Measurements from ENCODE around the gene SLC12A3. TPM values are rescaled to one million over a fixed set of nuclear protein-coding genes. Genes with fewer than 3 reads are reported as not detected.

Gene SLC12A3
- total RNA-seq, 2 experiments from 2014 or later: not detected

DNA sequence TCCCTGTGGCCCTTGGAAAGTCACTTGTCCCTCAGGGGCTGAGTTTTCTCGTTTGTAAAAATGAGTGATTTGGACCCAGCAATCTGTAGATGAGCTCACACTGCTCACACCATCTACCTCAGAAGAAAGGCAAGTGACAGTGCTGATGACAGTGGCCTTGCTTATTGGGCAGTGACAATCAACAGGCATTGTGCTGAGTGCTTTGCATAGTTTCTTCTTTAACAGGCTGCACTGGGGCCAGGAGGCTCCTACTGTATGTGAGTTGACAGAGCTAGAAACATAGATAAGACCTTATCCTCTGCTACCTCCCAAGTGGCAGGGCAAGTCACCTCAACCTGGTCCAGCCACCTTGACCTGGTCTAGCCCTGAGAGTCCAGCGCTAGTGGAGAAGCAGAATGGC is 29.7 kb upstream of the SLC12A3 start:
- intact Hi-C loops (cut with micrococcal nuclease): no loop called here
- peaks cover 16% of the 10 kb centered on the region for H3K4me1 Mint-ChIP-seq (ENCODE audit: low read depth)
- H3K36me3 Mint-ChIP-seq: peaks cover 59% of the 10 kb centered on the region
- H3K27ac Mint-ChIP-seq: no peak overlapping the region
- no peaks in the 10 kb centered on the region for H3K27me3 Mint-ChIP-seq
- DNase-seq: no peak
- ChIA-PET CTCF (no interaction called here), POLR2A (no interaction called here)
- no peak overlapping the region for H3K4me3 Mint-ChIP-seq
- H3K9me3 Mint-ChIP-seq: no peaks in the 10 kb centered on the region

- DNase-seq: no peak
- H3K27me3 Mint-ChIP-seq: no peaks in the 10 kb centered on the region
- peaks cover 16% of the 10 kb centered on the region for H3K4me1 Mint-ChIP-seq (ENCODE audit: low read depth)
- H3K4me3 Mint-ChIP-seq: no peak overlapping the region
- H3K27ac Mint-ChIP-seq: no peak overlapping the region
- ChIA-PET CTCF (no interaction called here), POLR2A (no interaction called here)
- peaks cover 58% of the 10 kb centered on the region for H3K36me3 Mint-ChIP-seq
- H3K9me3 Mint-ChIP-seq: no peaks in the 10 kb centered on the region
- intact Hi-C loops (cut with micrococcal nuclease): no loop called here
These were observed 28.4 kb upstream of the SLC12A3 start for GRCh38 chr16:56836410-56837230.

DNA sequence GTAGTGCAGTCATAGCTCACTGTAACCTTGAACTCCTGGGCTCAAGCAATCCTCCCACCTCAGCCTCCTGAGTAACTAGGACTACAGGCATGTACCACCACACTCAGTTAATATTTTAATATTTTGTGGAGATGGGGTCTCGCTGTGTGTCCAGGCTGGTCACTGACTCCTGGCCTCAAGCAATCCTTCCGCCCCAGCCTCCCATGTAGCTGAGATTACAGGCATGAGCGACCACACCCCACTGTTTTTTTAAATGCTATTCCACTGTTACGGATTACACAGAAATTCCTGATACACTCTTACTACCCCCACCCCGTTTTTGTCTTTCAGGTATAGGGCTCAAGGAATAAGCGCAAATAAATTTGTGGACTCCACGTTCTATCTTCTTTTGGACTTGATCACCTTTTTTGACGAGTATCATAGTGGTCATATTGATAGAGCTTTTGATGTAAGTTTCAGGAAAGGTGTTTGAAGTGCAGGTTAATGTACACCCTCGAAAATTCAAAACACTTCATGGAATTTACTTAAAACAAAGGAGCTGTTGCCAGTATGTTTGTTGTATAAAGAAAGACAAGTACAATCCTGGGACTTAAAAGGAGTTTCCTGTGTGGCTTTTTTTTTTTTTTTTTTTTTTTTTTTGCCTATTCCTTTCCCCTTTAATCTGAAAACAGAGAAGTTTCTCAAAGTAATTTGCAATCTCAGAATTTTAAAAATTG is 26.2 kb upstream of the SLC12A3 start:
- POLR2A ChIA-PET: interaction anchor here (1.0 kb wide), 1 partner anchor 79 kb away, joined by 3 read pairs; no protein-coding TSS in a partner anchor
- no peaks in the 10 kb centered on the region for H3K27me3 Mint-ChIP-seq

DNA sequence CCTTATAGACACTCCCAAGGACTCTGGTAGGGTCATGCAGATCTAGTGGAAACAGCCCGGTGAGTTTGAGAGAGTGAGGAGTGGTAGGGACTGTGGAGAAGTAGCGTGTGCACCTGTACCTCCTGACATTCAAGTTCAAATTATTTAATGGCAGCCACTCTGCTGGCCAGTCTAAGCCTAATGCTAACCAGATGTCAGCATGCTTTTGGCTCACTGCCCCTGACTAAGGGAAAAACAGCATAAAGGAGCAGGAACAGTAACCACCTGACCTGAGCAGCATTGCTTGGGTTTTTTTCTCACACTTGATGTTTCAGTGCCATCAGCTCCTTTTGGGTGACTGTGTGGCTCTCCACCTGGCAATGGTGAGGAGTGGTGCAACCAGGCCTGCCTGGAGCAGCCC is 23.8 kb upstream of the SLC12A3 start:
- CTCF ChIA-PET: no interaction called here
- intact Hi-C loops (cut with micrococcal nuclease): no loop called here
- Mint-ChIP-seq H3K4me3 (no peak overlapping the region), H3K27ac (no peak overlapping the region), H3K36me3 (peaks cover 37% of the 10 kb centered on the region), H3K9me3 (no peaks in the 10 kb centered on the region), H3K4me1 (ENCODE audit: low read depth) (peaks cover 5% of the 10 kb centered on the region), H3K27me3 (no peaks in the 10 kb centered on the region)
- POLR2A ChIA-PET: no interaction called here
- no peak for DNase-seq

More for the DNA sequence above, 26.2 kb upstream of the SLC12A3 start:
- Mint-ChIP-seq H3K27ac (no peak overlapping the region), H3K36me3 (peaks cover 49% of the 10 kb centered on the region), H3K4me1 (ENCODE audit: low read depth) (peaks cover 5% of the 10 kb centered on the region), H3K9me3 (no peaks in the 10 kb centered on the region), H3K4me3 (no peak overlapping the region)
- intact Hi-C loops (cut with micrococcal nuclease): no loop called here
- DNase-seq: no peak
- CTCF ChIA-PET: interaction anchor here (0.5 to 1.3 kb wide), 3 partner anchors 9 to 246 kb away, joined by 3 read pairs; no protein-coding TSS in a partner anchor

GRCh38 chr16:56841659-56842058 is 23.3 kb upstream of the SLC12A3 start:
- Mint-ChIP-seq H3K4me3 (no peak overlapping the region), H3K4me1 (ENCODE audit: low read depth) (peaks cover 6% of the 10 kb centered on the region), H3K36me3 (peaks cover 37% of the 10 kb centered on the region), H3K27me3 (no peaks in the 10 kb centered on the region), H3K9me3 (no peaks in the 10 kb centered on the region), H3K27ac (no peak overlapping the region)
- CTCF ChIA-PET: interaction anchor here (1.3 kb wide), 1 partner anchor 13 kb away, joined by 3 read pairs; no protein-coding TSS in a partner anchor
- intact Hi-C loops (cut with micrococcal nuclease): no loop called here
- POLR2A ChIA-PET: no interaction called here
- DNase-seq: no peak

DNA sequence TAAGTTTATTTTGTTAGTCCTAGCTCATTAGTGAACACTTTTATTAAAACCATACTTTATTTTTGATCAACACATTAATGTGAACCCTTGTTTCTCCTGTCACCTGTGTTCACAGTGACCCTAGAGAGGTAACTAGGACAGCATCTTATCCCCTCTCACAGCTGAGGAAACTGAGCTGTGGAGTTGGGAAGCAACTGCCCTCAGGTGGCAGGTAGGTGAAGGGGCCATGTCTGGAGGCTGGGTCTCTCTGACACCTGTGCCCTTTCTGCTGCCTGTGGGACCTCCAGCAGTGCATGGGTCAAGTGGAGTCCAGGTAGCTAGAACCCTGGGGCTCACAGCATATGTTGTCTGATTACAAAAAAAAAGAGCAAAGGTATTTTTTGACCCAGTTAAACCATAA is 22.9 kb upstream of the SLC12A3 start:
- H3K9me3 Mint-ChIP-seq: no peaks in the 10 kb centered on the region
- H3K27ac Mint-ChIP-seq: no peak overlapping the region
- intact Hi-C loops (cut with micrococcal nuclease): no loop called here
- POLR2A ChIA-PET: no interaction called here
- peaks cover 35% of the 10 kb centered on the region for H3K36me3 Mint-ChIP-seq
- H3K27me3 Mint-ChIP-seq: no peaks in the 10 kb centered on the region
- CTCF ChIA-PET: interaction anchor here (0.7 to 1.3 kb wide), 2 partner anchors 13 to 109 kb away, joined by 3 read pairs; no protein-coding TSS in a partner anchor
- DNase-seq: no peak
- H3K4me3 Mint-ChIP-seq: no peak overlapping the region
- H3K4me1 Mint-ChIP-seq (ENCODE audit: low read depth): peaks cover 11% of the 10 kb centered on the region

- intact Hi-C loops (cut with micrococcal nuclease): no loop called here
- POLR2A ChIA-PET: no interaction called here
- Mint-ChIP-seq H3K27me3 (no peaks in the 10 kb centered on the region), H3K4me3 (no peak overlapping the region), H3K27ac (no peak overlapping the region), H3K36me3 (peaks cover 27% of the 10 kb centered on the region), H3K9me3 (peaks cover 6% of the 10 kb centered on the region), H3K4me1 (ENCODE audit: low read depth) (peaks cover 22% of the 10 kb centered on the region)
- no peak for DNase-seq
- CTCF ChIA-PET: no interaction called here
These were observed 21.0 kb upstream of the SLC12A3 start for GRCh38 chr16:56844056-56844455.

DNA sequence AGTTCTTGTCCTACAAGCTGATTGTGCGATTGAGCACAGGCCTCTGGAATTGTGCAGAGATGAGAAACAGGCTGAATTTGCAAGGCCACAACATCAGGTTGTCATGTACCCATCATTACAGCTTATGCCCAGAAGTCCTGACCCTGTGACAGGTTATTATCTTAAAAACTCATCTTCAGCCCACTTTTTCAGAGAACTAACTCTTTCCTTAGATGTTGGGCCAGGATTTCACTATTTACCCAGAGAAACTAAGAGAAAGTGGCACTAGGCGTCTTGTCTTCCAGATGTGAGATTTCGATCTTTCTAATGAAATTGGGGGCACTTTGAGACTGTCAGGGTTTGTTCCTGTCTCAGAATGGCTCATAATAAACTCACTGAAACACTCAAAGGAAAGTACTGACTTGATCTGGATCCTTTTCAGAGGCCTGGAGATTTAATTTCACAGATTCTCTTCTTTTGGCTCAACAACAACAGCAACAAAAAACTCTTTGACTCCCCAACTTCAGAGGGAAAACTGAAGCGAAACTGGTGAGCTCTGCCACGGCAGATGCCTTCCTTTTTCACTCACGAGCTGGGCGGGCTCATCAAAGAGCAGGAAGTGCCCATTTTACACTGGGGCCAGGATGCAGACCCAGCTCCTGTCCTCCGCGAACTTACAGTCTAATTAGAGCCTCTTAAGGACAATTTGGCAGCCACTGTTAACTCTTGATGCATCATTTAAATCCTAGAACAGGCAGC is 17.7 kb upstream of the SLC12A3 start:
- POLR2A ChIA-PET: no interaction called here
- peaks cover 6% of the 10 kb centered on the region for H3K9me3 Mint-ChIP-seq
- CTCF ChIA-PET: interaction anchor here (0.8 to 1.4 kb wide), 3 partner anchors 12 to 204 kb away, joined by 3 read pairs; no protein-coding TSS in a partner anchor
- H3K4me3 Mint-ChIP-seq: no peak overlapping the region
- H3K27me3 Mint-ChIP-seq: no peaks in the 10 kb centered on the region
- peaks cover 22% of the 10 kb centered on the region for H3K4me1 Mint-ChIP-seq (ENCODE audit: low read depth)
- peak; percentile 63 for DNase-seq
- peak overlapping the region; percentile 80 for H3K27ac Mint-ChIP-seq
- H3K36me3 Mint-ChIP-seq: peaks cover 10% of the 10 kb centered on the region
- intact Hi-C loops (cut with micrococcal nuclease): no loop called here

GRCh38 chr16:56848029-56848936 is 16.7 kb upstream of the SLC12A3 start:
- peaks cover 22% of the 10 kb centered on the region for H3K4me1 Mint-ChIP-seq (ENCODE audit: low read depth)
- no peak overlapping the region for H3K4me3 Mint-ChIP-seq
- DNase-seq: peak; percentile 40
- H3K27ac Mint-ChIP-seq: peak overlapping the region; percentile 80
- H3K36me3 Mint-ChIP-seq: peaks cover 5% of the 10 kb centered on the region
- POLR2A ChIA-PET: no interaction called here
- no peaks in the 10 kb centered on the region for H3K27me3 Mint-ChIP-seq
- intact Hi-C loops (cut with micrococcal nuclease): no loop called here
- peaks cover 6% of the 10 kb centered on the region for H3K9me3 Mint-ChIP-seq
- CTCF ChIA-PET: interaction anchor here (0.6 to 1.4 kb wide), 4 partner anchors 11 to 205 kb away, joined by 3 read pairs; no protein-coding TSS in a partner anchor

- peaks cover 6% of the 10 kb centered on the region for H3K9me3 Mint-ChIP-seq
- peaks cover 22% of the 10 kb centered on the region for H3K4me1 Mint-ChIP-seq (ENCODE audit: low read depth)
- POLR2A ChIA-PET: no interaction called here
- CTCF ChIA-PET: interaction anchor here (0.6 kb wide), 1 partner anchor 9 kb away, joined by 4 read pairs; no protein-coding TSS in a partner anchor
- no peak overlapping the region for H3K27ac Mint-ChIP-seq
- intact Hi-C loops (cut with micrococcal nuclease): no loop called here
- no peaks in the 10 kb centered on the region for H3K27me3 Mint-ChIP-seq
- no peak overlapping the region for H3K4me3 Mint-ChIP-seq
- peaks cover 5% of the 10 kb centered on the region for H3K36me3 Mint-ChIP-seq
- no peak for DNase-seq
These were observed 15.9 kb upstream of the SLC12A3 start for GRCh38 chr16:56848955-56849689.
